ENCODE measurements around the gene PIK3R2.
A peak's percentile ranks its signal among the peaks of the same experiment; 100 is the strongest.

The PIK3R2 gene

GRCh38 chr19:18122424-18122823 lies 30.5 kb upstream of the PIK3R2 start:
- intact Hi-C loops (cut with DNase I), result no loop called here
- peak in 2 of 42 donors; percentile 27 to 56 for DNase-seq

GRCh38 chr19:18122860-18123795 lies 29.8 kb upstream of the PIK3R2 start:
- intact Hi-C loops (cut with DNase I), result no loop called here
- peak in 1 of 42 donors; percentile 44 for DNase-seq

GRCh38 chr19:18123819-18124218 lies 29.1 kb upstream of the PIK3R2 start:
- DNase-seq, result no peak
- intact Hi-C loops (cut with DNase I), result no loop called here

- intact Hi-C loops (cut with DNase I), result no loop called here
- DNase-seq, result no peak
These were observed 26.9 kb upstream of the PIK3R2 start for GRCh38 chr19:18126097-18126496.

GRCh38 chr19:18128044-18128443 lies 24.9 kb upstream of the PIK3R2 start:
- intact Hi-C loops (cut with DNase I), result no loop called here
- DNase-seq, result peak in 1 of 42 donors; percentile 27

- intact Hi-C loops (cut with DNase I), result no loop called here
- no peak for DNase-seq
These were observed 24.2 kb upstream of the PIK3R2 start for GRCh38 chr19:18128805-18129204.

GRCh38 chr19:18130523-18131242 lies 22.3 kb upstream of the PIK3R2 start:
- no peak for DNase-seq
- intact Hi-C loops (cut with DNase I), result no loop called here

GRCh38 chr19:18131841-18132596 lies 20.9 kb upstream of the PIK3R2 start:
- no peak for DNase-seq
- intact Hi-C loops (cut with DNase I), result no loop called here

- intact Hi-C loops (cut with DNase I), result no loop called here
- no peak for DNase-seq
These were observed 17.0 kb upstream of the PIK3R2 start for GRCh38 chr19:18135712-18136584.

- intact Hi-C loops (cut with DNase I), result no loop called here
- DNase-seq, result no peak
These were observed 15.7 kb upstream of the PIK3R2 start for GRCh38 chr19:18137242-18137641.

- DNase-seq, result no peak
- intact Hi-C loops (cut with DNase I), result no loop called here
These were observed 15.2 kb upstream of the PIK3R2 start for GRCh38 chr19:18137657-18138339.

GRCh38 chr19:18140473-18140872 lies 12.5 kb upstream of the PIK3R2 start:
- no peak for DNase-seq
- intact Hi-C loops (cut with DNase I), result no loop called here

GRCh38 chr19:18141031-18141430 lies 11.9 kb upstream of the PIK3R2 start:
- intact Hi-C loops (cut with DNase I), result no loop called here
- DNase-seq, result no peak

- intact Hi-C loops (cut with DNase I), result no loop called here
- no peak for DNase-seq
These were observed 9.1 kb upstream of the PIK3R2 start for GRCh38 chr19:18143902-18144301.

- no peak for DNase-seq
- intact Hi-C loops (cut with DNase I), result no loop called here
These were observed 8.6 kb upstream of the PIK3R2 start for GRCh38 chr19:18144361-18144760.

- no peak for DNase-seq
- intact Hi-C loops (cut with DNase I), result no loop called here
These were observed 8.1 kb upstream of the PIK3R2 start for GRCh38 chr19:18144906-18145305.

- intact Hi-C loops (cut with DNase I), result no loop called here
- no peak for DNase-seq
These were observed 7.5 kb upstream of the PIK3R2 start for GRCh38 chr19:18145391-18145999.

- no peak for DNase-seq
- intact Hi-C loops (cut with DNase I), result no loop called here
These were observed 5.6 kb upstream of the PIK3R2 start for GRCh38 chr19:18147396-18147795.

Measured in head of caudate nucleus (tissue), 42 donors.